ENCODE data around the gene TCF4. TPM values are rescaled to one million over a fixed set of nuclear protein-coding genes. Genes with fewer than 3 reads are reported as not detected.

The TCF4 gene
- total and polyA plus RNA-seq, 7 donors, result 8.6 to 68.9 (median 36.8) TPM

DNA sequence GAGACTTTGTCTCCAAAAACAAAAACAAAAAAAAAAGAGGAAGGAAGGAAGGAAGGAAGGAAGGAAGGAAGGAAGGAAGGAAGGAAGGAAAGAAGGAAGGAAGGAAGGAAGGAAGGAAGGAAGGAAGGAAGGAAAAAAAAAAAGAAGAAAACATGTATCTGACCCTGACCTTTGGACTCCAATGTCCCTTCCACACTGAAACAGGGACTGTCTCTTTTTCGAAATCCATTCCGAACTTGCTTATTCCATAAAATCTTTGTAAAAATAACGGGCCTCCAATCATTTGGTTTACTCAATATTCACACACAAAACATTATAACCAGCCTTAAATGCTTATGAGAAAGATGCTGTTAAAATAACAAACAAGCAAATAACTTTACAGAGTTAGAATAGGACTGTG lies 225.7 kb downstream of the TCF4 start:
- TF ChIP-seq, protein P1, sequence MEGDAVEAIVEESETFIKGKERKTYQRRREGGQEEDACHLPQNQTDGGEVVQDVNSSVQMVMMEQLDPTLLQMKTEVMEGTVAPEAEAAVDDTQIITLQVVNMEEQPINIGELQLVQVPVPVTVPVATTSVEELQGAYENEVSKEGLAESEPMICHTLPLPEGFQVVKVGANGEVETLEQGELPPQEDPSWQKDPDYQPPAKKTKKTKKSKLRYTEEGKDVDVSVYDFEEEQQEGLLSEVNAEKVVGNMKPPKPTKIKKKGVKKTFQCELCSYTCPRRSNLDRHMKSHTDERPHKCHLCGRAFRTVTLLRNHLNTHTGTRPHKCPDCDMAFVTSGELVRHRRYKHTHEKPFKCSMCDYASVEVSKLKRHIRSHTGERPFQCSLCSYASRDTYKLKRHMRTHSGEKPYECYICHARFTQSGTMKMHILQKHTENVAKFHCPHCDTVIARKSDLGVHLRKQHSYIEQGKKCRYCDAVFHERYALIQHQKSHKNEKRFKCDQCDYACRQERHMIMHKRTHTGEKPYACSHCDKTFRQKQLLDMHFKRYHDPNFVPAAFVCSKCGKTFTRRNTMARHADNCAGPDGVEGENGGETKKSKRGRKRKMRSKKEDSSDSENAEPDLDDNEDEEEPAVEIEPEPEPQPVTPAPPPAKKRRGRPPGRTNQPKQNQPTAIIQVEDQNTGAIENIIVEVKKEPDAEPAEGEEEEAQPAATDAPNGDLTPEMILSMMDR (IDR thresholded peaks at IDR 0.05), result no peak
- ATAC-seq (no peak), DNase-seq (no peak)
- peaks cover 7% of the 10 kb centered on the region for H3K4me1 ChIP-seq
- H3K36me3 ChIP-seq (ENCODE audit: insufficient read depth in 1 of 2, low read depth in 1 of 2), result no peaks in the 10 kb centered on the region
- H3K27me3 ChIP-seq (ENCODE audit: insufficient read depth in 3 of 3, low read length in 2 of 3), result no peaks in the 10 kb centered on the region
- intact Hi-C loops (cut with DNase I), result no loop called here
- WGBS, 3 donors, result 89 to 95% (median 93%) methylated on average over 3 of the region's 3 CpGs
- H3K4me3 ChIP-seq, result no peak overlapping the region
- no peak overlapping the region for H3K27ac ChIP-seq
- H3K9me3 ChIP-seq, result no peaks in the 10 kb centered on the region

DNA sequence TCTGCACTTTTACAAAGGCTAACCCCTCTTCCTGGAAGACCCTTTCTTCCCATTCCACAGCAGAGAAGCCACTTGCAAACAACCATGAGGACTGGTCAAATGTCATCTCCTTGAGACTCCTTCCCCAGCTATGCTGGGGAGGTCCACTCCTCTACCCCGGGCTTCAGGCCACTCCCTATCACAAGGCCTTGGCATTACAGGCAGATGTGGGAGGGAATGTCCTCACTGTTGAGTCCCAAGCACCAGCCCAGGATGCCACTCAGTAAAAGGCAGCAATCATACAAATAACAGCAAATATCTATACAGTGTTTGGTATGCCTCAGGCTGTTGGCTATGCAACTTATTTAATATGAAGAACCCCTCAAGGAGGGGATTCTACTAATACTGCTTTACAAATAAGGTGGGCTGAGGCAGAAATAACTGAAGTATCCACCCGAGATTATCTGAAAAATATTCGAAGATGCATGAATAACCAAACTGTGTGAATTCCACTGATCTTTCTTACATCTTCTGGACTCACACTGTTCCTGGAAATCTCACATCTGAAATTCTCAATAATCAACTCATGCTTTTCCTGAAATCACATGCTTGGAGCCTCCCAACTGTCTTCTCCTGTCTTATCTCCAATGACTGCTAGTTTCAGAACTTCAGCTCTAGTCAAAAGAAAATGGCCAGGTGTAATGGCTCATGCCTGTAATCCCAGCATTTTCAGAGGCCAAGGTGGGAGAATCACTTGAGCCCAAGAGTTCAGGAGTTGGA lies 226.3 kb downstream of the TCF4 start:
- Histone ChIP-seq H3K36me3 (ENCODE audit: insufficient read depth in 1 of 2, low read depth in 1 of 2) (no peaks in the 10 kb centered on the region), H3K27me3 (ENCODE audit: insufficient read depth in 3 of 3, low read length in 2 of 3) (no peaks in the 10 kb centered on the region), H3K27ac (no peak overlapping the region), H3K4me1 (peaks cover 8% of the 10 kb centered on the region), H3K9me3 (no peaks in the 10 kb centered on the region), H3K4me3 (no peak overlapping the region)
- TF ChIP-seq, protein P1 (IDR thresholded peaks at IDR 0.05), result no peak
- intact Hi-C loops (cut with DNase I), result no loop called here
- no peak for ATAC-seq
- no peak for DNase-seq
- 94 to 97% (median 95%) methylated on average over 3 of the region's 3 CpGs for WGBS, 3 donors

DNA sequence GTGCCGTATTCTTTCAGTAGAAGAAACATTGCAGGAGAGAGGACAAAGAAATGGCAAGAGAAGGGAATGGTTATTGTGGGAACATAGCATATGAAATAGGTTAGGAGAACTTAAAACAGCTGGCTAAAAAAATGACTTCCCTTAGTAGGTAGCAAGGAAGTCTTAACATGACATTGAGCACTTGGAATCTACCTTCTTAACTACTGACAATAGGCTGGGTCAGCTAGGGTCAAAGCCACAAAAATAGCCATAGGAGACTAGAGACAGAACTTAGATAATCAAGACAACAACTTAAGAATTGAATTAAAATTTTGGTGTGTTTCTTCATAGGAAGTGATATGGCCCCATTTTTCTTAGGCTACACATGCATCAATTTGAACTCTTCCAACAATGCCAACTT lies 227.9 kb downstream of the TCF4 start:
- TF ChIP-seq, protein P1 (IDR thresholded peaks at IDR 0.05), result no peak
- no peak for DNase-seq
- no peaks in the 10 kb centered on the region for H3K36me3 ChIP-seq (ENCODE audit: insufficient read depth in 1 of 2, low read depth in 1 of 2)
- H3K27me3 ChIP-seq (ENCODE audit: insufficient read depth in 3 of 3, low read length in 2 of 3), result no peaks in the 10 kb centered on the region
- peaks cover 17% of the 10 kb centered on the region for H3K4me1 ChIP-seq
- H3K27ac ChIP-seq, result no peak overlapping the region
- no peak overlapping the region for H3K4me3 ChIP-seq
- intact Hi-C loops (cut with DNase I), result no loop called here
- no peaks in the 10 kb centered on the region for H3K9me3 ChIP-seq
- ATAC-seq, result no peak
- 86 to 92% (median 88%) methylated on average over 1 of the region's 1 CpG for WGBS, 3 donors

GRCh38 chr18:55356815-55357214 lies 231.2 kb downstream of the TCF4 start:
- H3K9me3 ChIP-seq, result no peaks in the 10 kb centered on the region
- peaks cover 23% of the 10 kb centered on the region for H3K4me1 ChIP-seq
- DNase-seq, result no peak
- ATAC-seq, result no peak
- no peaks in the 10 kb centered on the region for H3K27me3 ChIP-seq (ENCODE audit: insufficient read depth in 3 of 3, low read length in 2 of 3)
- TF ChIP-seq, protein P1 (IDR thresholded peaks at IDR 0.05), result no peak
- no peak overlapping the region for H3K27ac ChIP-seq
- WGBS, 3 donors, result 97 to 98% (median 97%) methylated on average over 3 of the region's 3 CpGs
- intact Hi-C loops (cut with DNase I), result no loop called here
- no peaks in the 10 kb centered on the region for H3K36me3 ChIP-seq (ENCODE audit: insufficient read depth in 1 of 2, low read depth in 1 of 2)
- no peak overlapping the region for H3K4me3 ChIP-seq

DNA sequence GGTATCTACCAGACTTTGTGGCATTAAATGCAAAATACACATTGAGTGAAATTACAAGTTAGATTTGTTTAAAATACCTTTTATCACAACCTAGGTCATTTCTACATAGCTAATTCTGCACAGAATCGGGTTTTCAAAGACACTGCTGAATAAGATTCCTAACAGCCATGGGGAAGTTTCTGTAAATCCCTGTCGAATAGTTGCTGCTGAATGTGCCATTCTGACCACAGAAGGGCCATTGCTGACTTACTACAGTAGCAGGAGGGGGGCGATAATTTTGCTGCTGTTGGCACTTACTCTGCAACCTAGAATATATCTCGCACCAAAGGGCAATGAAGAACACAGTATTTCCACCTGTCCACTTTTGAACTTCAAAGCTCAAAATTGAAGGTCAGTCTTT lies 232.8 kb downstream of the TCF4 start:
- no peak for ATAC-seq

More for the DNA sequence above, 232.8 kb downstream of the TCF4 start:
- Histone ChIP-seq H3K36me3 (ENCODE audit: insufficient read depth in 1 of 2, low read depth in 1 of 2) (no peaks in the 10 kb centered on the region), H3K9me3 (no peaks in the 10 kb centered on the region), H3K4me1 (peaks cover 23% of the 10 kb centered on the region), H3K27me3 (ENCODE audit: insufficient read depth in 3 of 3, low read length in 2 of 3) (no peaks in the 10 kb centered on the region), H3K4me3 (no peak overlapping the region), H3K27ac (no peak overlapping the region)
- TF ChIP-seq, protein P1 (IDR thresholded peaks at IDR 0.05), result no peak
- no peak for DNase-seq
- 47 to 61% (median 49%) methylated on average over 4 of the region's 4 CpGs for WGBS, 3 donors
- intact Hi-C loops (cut with DNase I), result no loop called here

Data from psoas muscle (tissue), 8 donors.